ENCODE measurements around the gene GIT1.
A peak's percentile ranks its signal among the peaks of the same experiment; 100 is the strongest.

GIT1 gene

GRCh38 chr17:29566473-29567303 is 22.8 kb downstream of the GIT1 start, which contains the start of gene ABHD15:
Gene ABHD15, minus strand, starts transcription at chr17:29567037. Its CDS starts 71 bp downstream, at chr17:29566966.
- DNase-seq (ENCODE audit: low read depth in 2 of 2): peak; percentile 48 to 79
- peak within 1 kb of the TSS; percentile 67 to 69 for H3K4me3 ChIP-seq (replicated peaks in 1 of 2; ENCODE audit: low read depth in 2 of 2, low read length in 2 of 2)
- no peak for TF ChIP-seq CTCF (IDR thresholded peaks at IDR 0.05; ENCODE audit: low read depth, low read length)

- H3K4me3 ChIP-seq (replicated peaks in 1 of 2; ENCODE audit: low read depth in 2 of 2, low read length in 2 of 2): peak overlapping the region; percentile 40 to 45
- no peak for DNase-seq (ENCODE audit: low read depth in 2 of 2)
- no peak for TF ChIP-seq CTCF (IDR thresholded peaks at IDR 0.05; ENCODE audit: low read depth, low read length)
Observed at GRCh38 chr17:29565643-29566472, 23.6 kb downstream of the GIT1 start.

- DNase-seq (ENCODE audit: low read depth in 2 of 2): no peak
- TF ChIP-seq CTCF (IDR thresholded peaks at IDR 0.05; ENCODE audit: low read depth, low read length): no peak
- no peak overlapping the region for H3K4me3 ChIP-seq (replicated peaks in 1 of 2; ENCODE audit: low read depth in 2 of 2, low read length in 2 of 2)
Observed at GRCh38 chr17:29563816-29564215, 25.6 kb downstream of the GIT1 start.

GRCh38 chr17:29562615-29563014 is 26.8 kb downstream of the GIT1 start:
- no peak for TF ChIP-seq CTCF (IDR thresholded peaks at IDR 0.05; ENCODE audit: low read depth, low read length)
- DNase-seq (ENCODE audit: low read depth in 2 of 2): no peak
- H3K4me3 ChIP-seq (replicated peaks in 1 of 2; ENCODE audit: low read depth in 2 of 2, low read length in 2 of 2): no peak overlapping the region

GRCh38 chr17:29561554-29562517 is 27.6 kb downstream of the GIT1 start:
- H3K4me3 ChIP-seq (replicated peaks in 1 of 2; ENCODE audit: low read depth in 2 of 2, low read length in 2 of 2): no peak overlapping the region
- no peak for TF ChIP-seq CTCF (IDR thresholded peaks at IDR 0.05; ENCODE audit: low read depth, low read length)
- DNase-seq (ENCODE audit: low read depth in 2 of 2): peak in 1 of 2 donors; percentile 46

- TF ChIP-seq CTCF (IDR thresholded peaks at IDR 0.05; ENCODE audit: low read depth, low read length): no peak
- no peak for DNase-seq (ENCODE audit: low read depth in 2 of 2)
- H3K4me3 ChIP-seq (replicated peaks in 1 of 2; ENCODE audit: low read depth in 2 of 2, low read length in 2 of 2): no peak overlapping the region
Observed at GRCh38 chr17:29560316-29560715, 29.1 kb downstream of the GIT1 start.

Measured in cardiac fibroblast (primary cell).